Gastrocnemius medialis (tissue), 4 donors: ENCODE measurements around the gene SERPINA3. TPM values are rescaled to one million over a fixed set of nuclear protein-coding genes. Genes with fewer than 3 reads are reported as not detected.

Experiments used
- ATAC-seq, 2 donors: fragments of 150-250 bp; one replicate each; pipeline ENCODE4 v1.9.1; 2016
- DNase-seq, 2 donors: peaks; one replicate each; pipeline ENCODE4 v3.0.0-alpha.2; 2019
- H3K27ac ChIP-seq, 4 donors: fragments of 200-600 bp; sonication (generic); 1 replicate in 1 of 4; 2 replicates in 3 of 4; pipeline ENCODE4 v1.5.1; 2016 to 2018; ENCODE audit warnings: mild to moderate bottlenecking in 2 of 4, moderate library complexity in 1 of 4
- H3K27me3 ChIP-seq, 3 donors: fragments of 200-600 bp; sonication (generic) in 2 of 3; 1 replicate in 1 of 3; 2 replicates in 2 of 3; pipeline versions ENCODE4 v1.5.1 to v1.6.0; 2016 to 2019; ENCODE audit warnings: mild to moderate bottlenecking in 1 of 3, moderate library complexity in 1 of 3
- H3K36me3 ChIP-seq, 2 donors: fragments of 200-600 bp; sonication (generic) in 1 of 2; one replicate each; pipeline ENCODE4 v1.5.1; 2017 to 2018
- H3K4me1 ChIP-seq, 2 donors: fragments of 200-600 bp; sonication (generic) in 1 of 2; one replicate each; pipeline ENCODE4 v1.5.1; 2016 to 2017; ENCODE audit warnings: mild to moderate bottlenecking in 2 of 2
- H3K4me3 ChIP-seq, 4 donors: fragments of 200-600 bp; sonication (generic) in 3 of 4; 1 replicate in 1 of 4; 2 replicates in 3 of 4; pipeline ENCODE4 v1.5.1; 2016 to 2019; ENCODE audit warnings: mild to moderate bottlenecking in 2 of 4
- H3K9me3 ChIP-seq, 3 donors: fragments of 200-600 bp; sonication (generic) in 2 of 3; 1 replicate in 1 of 3; 2 replicates in 2 of 3; pipeline ENCODE4 v1.5.1; 2016 to 2019
- CTCF ChIP-seq, 5 experiments: fragments of 450-650 bp in 3 of 5; fragments of 200-600 bp in 2 of 5; sonication (generic) in 2 of 5; IDR thresholded peaks in 4 of 5; conservative IDR thresholded peaks in 1 of 5; 1 replicate in 4 of 5; 2 replicates in 1 of 5; pipeline ENCODE4 v1.5.1; 2016 to 2019; ENCODE audit warnings: antibody characterized with exemption in 5 of 5, mild to moderate bottlenecking in 3 of 5, moderate library complexity in 3 of 5
- POLR2A ChIP-seq, 2 donors: fragments of 450-650 bp; IDR thresholded peaks; one replicate each; pipeline ENCODE4 v1.6.1; 2017; ENCODE audit warnings: antibody characterized with exemption in 2 of 2, mild to moderate bottlenecking in 2 of 2, moderate library complexity in 2 of 2
- in situ Hi-C, 4 donors: fragments of 200-750 bp; cut with MboI; loops; one replicate each; pipeline versions ENCODE4 v1.15.0 to v1.8.0; 2017; ENCODE audit warnings: low sequenced_read_pairs in 4 of 4
- intact Hi-C: fragments of 100-400 bp; cut with DNase I; formaldehyde crosslinking; loops from one replicate; pipeline ENCODE4 v1.15.1; 2023; ENCODE audit warnings: low total_unique reads
- total RNA-seq, 4 donors: library from RNA; depleted of rRNA; stranded (reverse); fragments of >200 nt; gene quantifications; one replicate each; pipeline versions ENCODE4 v1.1.0 to v1.2.3, GENCODE V29; 2016

The SERPINA3 gene
- total RNA-seq, 4 donors from 2014 or later: 18.3 to 80.9 (median 66.3) TPM

GRCh38 chr14:94625353-94625635 lies 13.1 kb downstream of the SERPINA3 start:
- Histone ChIP-seq H3K36me3 (no peaks in the 10 kb centered on the region), H3K27ac (no peak overlapping the region), H3K4me1 (no peaks in the 10 kb centered on the region), H3K27me3 (no peaks in the 10 kb centered on the region), H3K4me3 (no peak overlapping the region), H3K9me3 (no peaks in the 10 kb centered on the region)
- TF ChIP-seq CTCF (IDR thresholded peaks at IDR 0.05 in 4 of 5, conservative IDR thresholded peaks at IDR 0.05 in 1 of 5) (no peak), POLR2A (IDR thresholded peaks at IDR 0.05) (no peak)
- ATAC-seq (no peak), DNase-seq (no peak)
- in situ Hi-C loops (no loop called here), intact Hi-C loops (no loop called here)

- no peaks in the 10 kb centered on the region for H3K9me3 ChIP-seq
- intact Hi-C loops: no loop called here
- in situ Hi-C loops: no loop called here
- ATAC-seq: no peak
- H3K36me3 ChIP-seq: no peaks in the 10 kb centered on the region
- no peak overlapping the region for H3K4me3 ChIP-seq
- no peaks in the 10 kb centered on the region for H3K27me3 ChIP-seq
- DNase-seq: no peak
- no peaks in the 10 kb centered on the region for H3K4me1 ChIP-seq
- no peak overlapping the region for H3K27ac ChIP-seq
- no peak for TF ChIP-seq POLR2A (IDR thresholded peaks at IDR 0.05)
- TF ChIP-seq CTCF (IDR thresholded peaks at IDR 0.05 in 4 of 5, conservative IDR thresholded peaks at IDR 0.05 in 1 of 5): no peak
Observed at GRCh38 chr14:94628578-94628977, 16.4 kb downstream of the SERPINA3 start.

GRCh38 chr14:94630396-94630795 lies 18.2 kb downstream of the SERPINA3 start:
- DNase-seq (no peak), ATAC-seq (no peak)
- TF ChIP-seq POLR2A (IDR thresholded peaks at IDR 0.05) (no peak), CTCF (IDR thresholded peaks at IDR 0.05 in 4 of 5, conservative IDR thresholded peaks at IDR 0.05 in 1 of 5) (no peak)
- in situ Hi-C loops (no loop called here), intact Hi-C loops (no loop called here)
- H3K27ac ChIP-seq: no peak overlapping the region
- H3K9me3 ChIP-seq: no peaks in the 10 kb centered on the region
- no peaks in the 10 kb centered on the region for H3K36me3 ChIP-seq
- H3K27me3 ChIP-seq: no peaks in the 10 kb centered on the region
- no peaks in the 10 kb centered on the region for H3K4me1 ChIP-seq
- H3K4me3 ChIP-seq: no peak overlapping the region

GRCh38 chr14:94631050-94631449 lies 18.9 kb downstream of the SERPINA3 start:
- Histone ChIP-seq H3K4me1 (no peaks in the 10 kb centered on the region), H3K4me3 (no peak overlapping the region), H3K27me3 (no peaks in the 10 kb centered on the region), H3K9me3 (no peaks in the 10 kb centered on the region), H3K36me3 (no peaks in the 10 kb centered on the region), H3K27ac (no peak overlapping the region)
- intact Hi-C loops (no loop called here), in situ Hi-C loops (no loop called here)
- TF ChIP-seq POLR2A (IDR thresholded peaks at IDR 0.05): no peak
- TF ChIP-seq CTCF (IDR thresholded peaks at IDR 0.05 in 4 of 5, conservative IDR thresholded peaks at IDR 0.05 in 1 of 5): no peak
- ATAC-seq (no peak), DNase-seq (no peak)

- Histone ChIP-seq H3K27me3 (no peaks in the 10 kb centered on the region), H3K27ac (no peak overlapping the region), H3K4me1 (no peaks in the 10 kb centered on the region), H3K4me3 (no peak overlapping the region), H3K36me3 (no peaks in the 10 kb centered on the region), H3K9me3 (no peaks in the 10 kb centered on the region)
- in situ Hi-C loops (no loop called here), intact Hi-C loops (no loop called here)
- no peak for TF ChIP-seq CTCF (IDR thresholded peaks at IDR 0.05 in 4 of 5, conservative IDR thresholded peaks at IDR 0.05 in 1 of 5)
- TF ChIP-seq POLR2A (IDR thresholded peaks at IDR 0.05): no peak
- no peak for ATAC-seq
- no peak for DNase-seq
Observed at GRCh38 chr14:94631536-94632304, 19.5 kb downstream of the SERPINA3 start.
